Memory B cell (primary cell): ENCODE data around the gene RPL10.

Experiments
- ATAC-seq: fragments of 150-1000 bp; cut with Tn5 transposase; 2 replicates; pipeline ENCODE4 v1.10.0; 2021; ENCODE audit warnings: low read depth, mild to moderate bottlenecking, moderate library complexity
- DNase-seq, 2 donors: peaks; one replicate each; pipeline ENCODE4 v3.0.0; 2022; ENCODE audit warnings: low spot score in 2 of 2
- H3K27ac Mint-ChIP-seq: one replicate; pipeline ENCODE4 v1.8.0; 2022; ENCODE audit warnings: mild to moderate bottlenecking, moderate library complexity, mixed read lengths
- H3K27me3 Mint-ChIP-seq: one replicate; pipeline ENCODE4 v1.8.0; 2022; ENCODE audit warnings: mixed read lengths
- H3K36me3 Mint-ChIP-seq: one replicate; pipeline ENCODE4 v1.8.0; 2022; ENCODE audit warnings: mild to moderate bottlenecking, mixed read lengths
- H3K4me1 Mint-ChIP-seq: one replicate; pipeline ENCODE4 v1.8.0; 2022; ENCODE audit warnings: mixed read lengths
- H3K4me3 Mint-ChIP-seq: one replicate; pipeline ENCODE4 v1.8.0; 2022; ENCODE audit warnings: mild to moderate bottlenecking, moderate library complexity, mixed read lengths
- H3K9me3 Mint-ChIP-seq: one replicate; pipeline ENCODE4 v1.8.0; 2022; ENCODE audit warnings: mixed read lengths

RPL10 gene

DNA sequence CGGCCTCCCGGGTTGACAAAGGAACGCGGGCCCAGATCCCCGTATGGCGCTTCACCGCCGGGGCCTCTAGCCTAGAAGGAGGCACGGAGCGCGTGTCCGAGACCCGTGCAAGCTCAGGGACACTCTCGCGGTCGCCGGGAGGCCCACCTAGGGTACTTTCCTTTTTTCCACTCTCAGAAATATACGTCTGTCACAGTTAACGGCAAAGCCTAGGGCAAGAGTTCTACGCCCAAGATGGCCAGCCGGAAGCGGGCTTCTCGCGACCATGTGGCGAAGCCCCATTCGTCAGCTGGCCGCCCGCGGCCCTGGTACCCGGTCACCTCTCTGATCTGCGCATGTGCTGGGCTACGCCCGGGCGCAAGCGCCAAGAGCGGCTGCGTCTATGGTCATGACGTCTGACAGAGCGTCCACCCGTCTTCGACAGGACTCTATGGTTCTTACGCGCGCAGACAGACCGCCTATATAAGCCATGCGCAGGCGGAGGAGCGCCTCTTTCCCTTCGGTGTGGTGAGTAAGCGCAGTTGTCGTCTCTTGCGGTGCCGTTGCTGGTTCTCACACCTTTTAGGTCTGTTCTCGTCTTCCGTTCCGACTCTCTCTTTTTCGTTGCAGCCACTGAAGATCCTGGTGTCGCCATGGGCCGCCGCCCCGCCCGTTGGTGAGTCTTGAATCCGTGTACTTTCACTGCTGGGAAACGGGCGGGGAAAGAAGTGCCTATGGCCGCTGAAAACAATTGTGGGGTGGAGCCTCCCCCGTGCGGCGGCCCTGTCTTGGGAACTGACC is at the start of gene RPL10:
RPL10 (plus strand) TSS at position 490 of the 780 bp plus-strand sequence; CDS start at position 633, 143 bp downstream.
- peak within 1 kb of the TSS; percentile 99 for H3K27ac Mint-ChIP-seq
- H3K9me3 Mint-ChIP-seq: no peaks in the 10 kb centered on the region
- H3K36me3 Mint-ChIP-seq: peaks cover 9% of the 10 kb centered on the region
- DNase-seq (peak; percentile 75 to 84), ATAC-seq (peak; percentile 75)
- H3K27me3 Mint-ChIP-seq: no peaks in the 10 kb centered on the region
- H3K4me3 Mint-ChIP-seq: peak within 1 kb of the TSS; percentile 98
- H3K4me1 Mint-ChIP-seq: peaks cover 12% of the 10 kb centered on the region

DNA sequence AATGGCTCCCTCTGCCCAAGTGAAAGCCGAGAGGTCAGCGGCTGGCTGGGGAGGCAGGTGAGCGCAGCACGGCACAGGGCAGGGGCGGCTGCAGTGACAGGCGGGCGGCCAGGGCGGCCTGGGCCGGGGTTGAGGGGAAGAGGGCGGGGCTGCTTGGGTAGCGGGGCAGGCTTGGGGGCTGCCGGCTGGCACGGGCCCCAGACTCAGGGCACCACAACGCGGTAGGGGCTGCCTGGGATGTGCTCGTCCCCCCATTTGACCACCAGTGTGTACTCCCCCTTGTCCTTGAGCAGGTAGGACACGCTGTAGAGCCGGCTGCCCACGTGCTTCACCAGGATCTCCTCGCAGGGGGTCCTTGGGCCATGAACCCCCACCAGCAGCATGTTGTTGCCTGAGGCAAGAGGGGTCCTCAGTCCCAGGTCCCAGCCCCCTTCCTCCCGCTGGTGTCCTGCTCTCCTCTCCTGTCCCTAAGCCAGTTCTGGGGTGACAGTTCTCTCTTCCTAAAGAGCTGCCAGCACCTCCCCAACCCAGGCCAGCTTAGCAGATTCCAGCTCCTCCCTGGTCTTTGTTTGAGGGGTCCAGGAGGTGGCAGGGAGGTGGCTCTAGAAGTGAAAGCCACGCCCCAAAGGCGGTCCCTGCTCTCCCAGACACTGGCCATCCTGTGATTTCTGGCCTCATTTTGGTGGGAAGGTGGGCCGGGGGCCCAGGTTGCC is 49.4 kb upstream of the RPL10 start:
- Mint-ChIP-seq H3K36me3 (no peaks in the 10 kb centered on the region), H3K4me1 (peaks cover 14% of the 10 kb centered on the region), H3K4me3 (no peak overlapping the region), H3K27me3 (no peaks in the 10 kb centered on the region), H3K9me3 (no peaks in the 10 kb centered on the region), H3K27ac (peak overlapping the region; percentile 35)
- DNase-seq (no peak), ATAC-seq (no peak)

DNA sequence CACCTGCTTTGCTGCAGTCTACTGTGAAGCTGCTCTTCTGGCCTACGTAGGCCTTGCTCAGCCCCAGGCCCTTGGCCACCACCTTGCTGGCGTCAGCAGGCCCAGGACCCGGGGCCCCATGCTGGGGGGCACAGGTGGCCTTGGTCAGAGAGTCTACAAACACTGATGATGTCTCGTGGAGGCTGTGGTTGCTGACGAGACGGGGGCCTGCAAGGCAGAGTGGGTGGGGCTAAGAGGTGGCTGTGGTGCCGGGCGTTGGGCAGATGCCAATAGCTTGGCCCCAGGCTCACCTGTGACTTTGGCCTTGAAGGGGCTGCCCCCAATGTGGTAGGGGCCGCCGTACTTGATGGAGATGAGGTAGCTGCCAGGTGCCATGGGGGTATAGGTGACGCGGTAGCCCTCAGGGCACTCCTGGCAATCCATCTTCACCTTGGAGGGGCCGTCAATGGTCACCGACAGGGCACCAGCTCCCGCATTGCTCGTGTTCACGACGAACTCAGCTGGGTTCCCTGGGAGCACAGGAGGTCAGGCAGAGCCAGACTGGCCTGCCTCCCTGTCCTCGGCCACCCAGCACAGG is 48.7 kb upstream of the RPL10 start:
- Mint-ChIP-seq H3K27ac (no peak overlapping the region), H3K36me3 (no peaks in the 10 kb centered on the region), H3K4me1 (peaks cover 14% of the 10 kb centered on the region), H3K4me3 (no peak overlapping the region), H3K27me3 (no peaks in the 10 kb centered on the region), H3K9me3 (no peaks in the 10 kb centered on the region)
- DNase-seq (no peak), ATAC-seq (no peak)

DNA sequence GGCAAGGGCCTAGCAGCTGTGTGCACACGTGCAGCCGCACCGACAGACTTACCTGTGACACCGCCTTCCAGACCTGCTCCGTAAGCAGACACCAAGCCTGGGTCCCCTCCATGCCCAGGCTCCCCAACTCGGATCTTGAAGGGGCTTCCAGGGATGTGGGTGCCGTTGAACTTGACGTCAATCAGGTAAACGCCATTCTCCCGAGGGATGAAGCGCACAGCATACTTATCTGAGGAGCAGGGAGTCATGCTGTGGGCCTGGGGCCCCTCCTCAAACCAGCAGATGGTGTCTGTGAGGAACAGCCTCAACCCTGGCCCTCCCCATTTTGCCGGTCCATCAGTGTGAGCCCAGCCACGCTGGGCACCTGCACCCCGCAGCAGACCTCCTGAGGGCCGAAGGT is 48.2 kb upstream of the RPL10 start:
- no peak overlapping the region for H3K27ac Mint-ChIP-seq
- DNase-seq (no peak), ATAC-seq (no peak)
- H3K27me3 Mint-ChIP-seq: no peaks in the 10 kb centered on the region
- H3K4me3 Mint-ChIP-seq: no peak overlapping the region
- H3K9me3 Mint-ChIP-seq: no peaks in the 10 kb centered on the region
- peaks cover 14% of the 10 kb centered on the region for H3K4me1 Mint-ChIP-seq
- no peaks in the 10 kb centered on the region for H3K36me3 Mint-ChIP-seq

DNA sequence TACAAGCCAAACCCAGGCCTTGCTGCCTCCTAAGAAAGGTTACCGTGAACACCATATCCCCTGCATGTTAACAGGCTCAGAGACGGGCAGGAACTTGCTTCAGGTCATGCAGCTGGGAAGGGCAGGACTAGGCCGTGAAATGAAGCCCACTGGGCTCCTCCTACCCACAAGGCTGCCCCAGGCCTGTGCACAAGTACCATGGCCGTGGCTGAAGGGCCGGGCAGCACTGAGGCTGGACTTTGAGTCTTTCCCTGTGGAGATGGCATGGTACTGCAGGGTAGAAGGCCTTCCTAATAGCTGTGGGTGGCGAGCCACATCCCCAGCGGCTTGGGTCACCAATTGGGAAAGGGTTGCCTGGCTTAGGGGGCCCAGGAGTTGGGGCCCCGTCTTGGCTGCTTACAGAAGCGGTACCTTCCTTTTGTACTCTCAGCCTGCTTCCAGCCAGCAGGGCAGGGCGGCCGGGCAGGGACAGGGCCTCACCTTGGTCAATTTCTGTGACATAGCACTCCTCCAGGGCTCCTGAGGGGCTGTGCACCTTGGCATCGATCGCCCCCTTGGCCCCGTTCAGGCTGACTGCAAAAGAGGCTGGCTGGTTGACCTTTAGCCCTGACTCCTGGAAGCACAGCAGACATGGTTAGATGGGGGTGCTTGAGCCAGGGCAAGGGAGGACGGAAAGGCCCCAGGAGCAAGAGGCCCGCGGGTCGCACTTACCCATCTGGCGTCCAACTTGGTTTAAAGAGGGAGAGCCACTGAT is 47.6 kb upstream of the RPL10 start:
- Mint-ChIP-seq H3K36me3 (no peaks in the 10 kb centered on the region), H3K9me3 (no peaks in the 10 kb centered on the region), H3K4me1 (peaks cover 14% of the 10 kb centered on the region), H3K27ac (no peak overlapping the region), H3K27me3 (no peaks in the 10 kb centered on the region), H3K4me3 (peak overlapping the region; percentile 62)
- no peak for ATAC-seq
- DNase-seq: no peak

DNA sequence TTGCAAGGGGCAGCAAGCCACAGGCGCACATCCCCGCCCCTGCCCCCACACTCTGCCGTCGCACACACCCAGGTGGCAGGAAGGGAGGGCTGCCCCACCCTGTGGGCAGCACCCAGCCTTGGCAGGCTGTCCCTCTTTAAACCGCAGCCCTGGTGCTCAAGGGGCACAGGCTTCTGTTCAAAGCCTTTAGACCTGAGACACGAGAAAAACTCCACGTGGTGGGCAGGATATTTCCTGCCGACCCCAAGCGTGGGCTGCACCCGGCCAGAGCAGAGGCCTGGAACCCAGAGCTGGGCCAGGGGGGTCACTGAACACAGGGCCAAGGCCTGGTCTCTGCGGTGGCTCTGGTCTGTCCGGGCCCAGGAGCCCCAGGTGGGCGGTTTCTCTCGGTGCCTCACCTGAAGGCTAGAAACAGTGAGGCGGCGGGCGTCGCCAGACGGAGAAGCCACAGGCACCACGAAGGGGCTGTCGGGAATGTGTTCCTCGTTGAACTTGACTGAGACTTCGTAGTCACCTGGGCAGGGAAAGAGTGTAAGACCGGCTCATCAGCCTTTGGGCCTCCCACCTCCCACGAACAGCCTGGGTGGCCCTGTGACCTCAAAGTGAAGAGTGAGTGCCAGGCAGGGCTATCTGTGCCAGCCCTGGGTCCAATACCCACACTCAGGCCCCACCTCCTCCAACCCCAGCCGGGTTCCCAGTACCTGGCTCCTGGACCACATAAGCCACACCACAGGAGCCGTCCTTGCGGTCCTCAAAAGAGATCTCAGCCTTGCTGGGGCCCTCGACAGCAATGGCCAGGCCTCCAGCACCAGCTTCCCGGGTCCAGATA is 46.8 kb upstream of the RPL10 start:
- H3K36me3 Mint-ChIP-seq: peaks cover 2% of the 10 kb centered on the region
- peaks cover 14% of the 10 kb centered on the region for H3K4me1 Mint-ChIP-seq
- H3K9me3 Mint-ChIP-seq: no peaks in the 10 kb centered on the region
- peak; percentile 67 for ATAC-seq
- H3K4me3 Mint-ChIP-seq: peak overlapping the region; percentile 62
- DNase-seq: no peak
- H3K27ac Mint-ChIP-seq: peak overlapping the region; percentile 77
- H3K27me3 Mint-ChIP-seq: no peaks in the 10 kb centered on the region

DNA sequence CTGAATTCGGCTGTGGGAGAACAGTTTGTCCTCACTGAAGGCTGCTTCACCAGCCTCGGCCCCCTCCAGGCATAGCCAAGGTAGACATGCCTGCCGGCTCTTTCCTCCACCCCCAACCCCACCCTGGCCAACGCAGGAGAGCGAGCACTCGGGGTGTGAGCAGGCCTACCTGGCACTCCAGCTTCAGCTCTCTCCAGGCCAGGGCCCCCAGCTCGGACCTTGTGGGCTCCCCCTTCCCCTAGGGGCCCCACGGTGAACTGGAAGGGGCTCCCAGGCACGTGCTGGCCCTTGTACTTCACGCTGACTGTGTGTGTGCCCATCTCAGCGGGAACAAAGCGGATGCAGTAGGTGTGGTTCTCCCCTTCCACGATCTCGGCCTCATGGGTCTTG is 46.2 kb upstream of the RPL10 start:
- Mint-ChIP-seq H3K27me3 (no peaks in the 10 kb centered on the region), H3K4me1 (peaks cover 13% of the 10 kb centered on the region), H3K27ac (peak overlapping the region; percentile 77), H3K9me3 (no peaks in the 10 kb centered on the region), H3K4me3 (no peak overlapping the region), H3K36me3 (peaks cover 3% of the 10 kb centered on the region)
- no peak for ATAC-seq
- no peak for DNase-seq

DNA sequence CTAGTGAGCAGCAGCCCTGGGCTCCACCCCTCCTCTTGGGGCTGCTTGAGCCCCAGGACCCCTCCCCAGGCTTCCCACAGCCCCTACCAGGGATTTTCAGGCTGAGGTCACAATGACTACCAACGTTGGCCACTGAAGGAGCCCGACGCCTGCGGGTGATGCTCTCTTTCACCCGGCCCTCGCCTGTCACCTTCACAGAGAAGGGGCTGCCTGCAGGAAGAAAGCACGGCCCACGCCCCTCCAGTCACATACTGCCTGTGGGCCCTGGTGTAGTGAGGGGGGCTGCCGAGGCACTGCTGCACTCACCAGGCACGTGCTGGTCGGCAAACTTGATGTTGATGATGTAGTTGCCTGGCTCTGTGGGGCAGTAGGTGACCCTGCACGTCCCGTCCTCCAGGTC is 45.7 kb upstream of the RPL10 start:
- DNase-seq (no peak), ATAC-seq (no peak)
- Mint-ChIP-seq H3K9me3 (no peaks in the 10 kb centered on the region), H3K36me3 (peaks cover 4% of the 10 kb centered on the region), H3K27me3 (no peaks in the 10 kb centered on the region), H3K4me3 (no peak overlapping the region), H3K27ac (peak overlapping the region; percentile 77), H3K4me1 (peaks cover 9% of the 10 kb centered on the region)

DNA sequence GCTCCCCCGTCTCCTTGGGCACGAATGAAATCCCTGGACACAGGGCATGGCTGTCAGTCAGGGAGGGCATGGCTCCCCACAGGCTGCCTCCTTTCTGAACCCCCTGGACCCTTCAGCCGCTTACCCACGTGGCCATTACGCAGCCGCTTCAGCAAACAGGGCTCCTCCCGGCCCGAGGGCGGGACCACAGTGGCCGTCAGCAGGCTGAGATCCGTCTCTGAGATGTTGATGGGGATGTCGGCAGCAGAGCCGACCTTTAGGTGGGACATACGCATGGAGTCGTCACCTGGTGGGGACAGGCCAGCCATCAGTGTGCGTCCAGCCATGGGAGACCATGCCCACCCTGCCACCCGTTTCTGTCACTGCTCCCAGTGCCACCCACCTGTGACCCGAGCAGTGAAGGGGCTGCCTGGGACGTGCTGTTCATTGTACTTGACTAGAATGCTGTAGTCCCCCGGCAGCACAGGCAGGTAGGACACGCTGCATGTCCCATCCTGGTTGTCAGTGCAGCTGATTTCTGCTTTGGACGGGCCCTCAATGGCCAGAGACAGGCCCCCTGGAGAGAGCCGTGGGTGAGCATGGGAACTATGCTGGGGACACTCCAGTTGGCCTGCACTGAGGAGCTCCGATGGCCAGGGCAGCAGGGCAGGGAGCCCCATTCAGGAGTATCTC is 44.9 kb upstream of the RPL10 start:
- DNase-seq (no peak), ATAC-seq (no peak)
- H3K4me1 Mint-ChIP-seq: peaks cover 5% of the 10 kb centered on the region
- H3K27ac Mint-ChIP-seq: no peak overlapping the region
- no peaks in the 10 kb centered on the region for H3K27me3 Mint-ChIP-seq
- H3K4me3 Mint-ChIP-seq: no peak overlapping the region
- peaks cover 4% of the 10 kb centered on the region for H3K36me3 Mint-ChIP-seq
- H3K9me3 Mint-ChIP-seq: no peaks in the 10 kb centered on the region

DNA sequence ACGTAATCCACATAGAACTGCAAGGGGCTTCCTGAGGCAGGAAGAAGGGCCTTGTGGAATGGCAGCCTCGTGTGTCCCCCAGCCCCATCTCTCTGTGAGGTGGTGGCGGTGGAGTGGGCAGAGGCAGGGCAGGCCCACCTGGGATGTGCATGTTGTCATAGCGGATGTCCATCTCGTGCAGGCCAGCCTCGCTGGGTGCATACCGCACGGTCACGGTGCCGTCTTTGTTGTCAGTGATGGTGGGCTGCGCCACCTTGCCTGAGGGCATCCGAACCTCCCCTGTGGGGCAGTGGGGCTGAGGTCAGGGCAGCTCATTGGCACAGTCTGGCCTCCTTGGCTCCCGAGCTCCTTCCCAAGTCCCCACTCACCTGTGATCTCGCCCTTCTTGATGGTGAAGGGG is 44.2 kb upstream of the RPL10 start:
- DNase-seq (no peak), ATAC-seq (no peak)
- H3K27ac Mint-ChIP-seq: no peak overlapping the region
- H3K9me3 Mint-ChIP-seq: no peaks in the 10 kb centered on the region
- peaks cover 9% of the 10 kb centered on the region for H3K36me3 Mint-ChIP-seq
- no peaks in the 10 kb centered on the region for H3K27me3 Mint-ChIP-seq
- H3K4me1 Mint-ChIP-seq: peaks cover 5% of the 10 kb centered on the region
- H3K4me3 Mint-ChIP-seq: no peak overlapping the region

DNA sequence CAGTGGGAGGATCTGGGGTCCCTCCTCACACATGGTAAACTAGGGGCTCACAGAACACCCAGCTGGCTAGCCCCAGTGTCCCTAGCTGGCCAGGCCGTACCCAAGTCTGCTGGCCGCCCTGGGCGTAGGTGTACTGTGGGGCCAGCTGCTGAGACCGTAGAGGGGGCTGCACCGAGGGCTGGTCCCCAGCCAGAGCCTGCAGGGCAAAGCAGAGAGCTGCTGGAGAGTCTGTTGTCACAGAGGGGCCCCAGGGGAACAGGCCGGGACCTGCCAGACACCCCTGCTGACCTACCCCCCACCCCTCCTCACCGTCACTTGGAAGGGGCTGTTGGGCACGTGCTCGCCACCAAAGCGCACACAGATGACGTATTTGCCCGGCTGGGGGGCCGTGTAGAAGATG is 43.7 kb upstream of the RPL10 start:
- H3K4me1 Mint-ChIP-seq: peaks cover 5% of the 10 kb centered on the region
- DNase-seq (no peak), ATAC-seq (no peak)
- H3K27me3 Mint-ChIP-seq: no peaks in the 10 kb centered on the region
- no peak overlapping the region for H3K4me3 Mint-ChIP-seq
- peaks cover 9% of the 10 kb centered on the region for H3K36me3 Mint-ChIP-seq
- no peaks in the 10 kb centered on the region for H3K9me3 Mint-ChIP-seq
- H3K27ac Mint-ChIP-seq: no peak overlapping the region

DNA sequence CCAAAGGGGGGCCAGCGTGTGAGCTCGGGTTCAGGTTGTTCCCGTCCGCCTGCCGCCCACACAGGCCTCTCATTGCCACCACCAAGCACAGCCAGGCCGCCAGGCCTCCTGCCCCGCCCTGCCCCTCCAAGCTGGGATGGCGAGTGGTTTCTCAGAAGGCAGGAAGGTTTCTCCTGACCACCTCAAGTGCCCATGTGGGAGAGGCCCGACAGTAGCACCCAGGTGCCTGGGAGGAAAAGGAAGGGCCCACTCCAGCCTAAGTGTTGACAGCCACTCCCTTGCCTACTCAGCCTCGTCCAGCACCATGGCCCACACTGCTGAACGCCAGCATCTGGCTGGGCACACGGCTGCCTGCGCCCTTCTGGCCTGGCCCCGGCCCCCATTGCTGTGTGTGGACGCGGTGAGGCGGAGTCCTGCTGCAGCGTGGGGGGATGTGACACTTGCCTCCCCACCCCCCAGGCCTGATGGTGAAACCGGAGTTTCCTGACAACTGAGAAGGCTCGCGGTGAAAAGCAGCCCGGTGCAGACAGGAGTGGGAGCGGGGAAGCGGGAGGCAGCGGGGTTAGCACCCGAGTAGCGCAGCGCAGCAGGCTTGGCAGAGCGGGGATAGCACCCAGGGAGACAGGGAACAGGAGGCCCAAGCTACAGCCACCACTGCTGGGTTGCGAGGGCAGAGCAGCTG is 42.9 kb upstream of the RPL10 start:
- Mint-ChIP-seq H3K9me3 (no peaks in the 10 kb centered on the region), H3K27me3 (no peaks in the 10 kb centered on the region), H3K4me1 (peaks cover 5% of the 10 kb centered on the region), H3K36me3 (peaks cover 9% of the 10 kb centered on the region), H3K27ac (no peak overlapping the region), H3K4me3 (no peak overlapping the region)
- no peak for ATAC-seq
- no peak for DNase-seq
